Measurements from ENCODE around the gene TRPV3. TPM values are rescaled to one million over a fixed set of nuclear protein-coding genes. Genes with fewer than 3 reads are reported as not detected.

The TRPV3 gene
- total and polyA plus RNA-seq, 2 donors (not counting 1 experiment from before 2014, with no cell fraction given), result 0.20 to 0.99 TPM

DNA sequence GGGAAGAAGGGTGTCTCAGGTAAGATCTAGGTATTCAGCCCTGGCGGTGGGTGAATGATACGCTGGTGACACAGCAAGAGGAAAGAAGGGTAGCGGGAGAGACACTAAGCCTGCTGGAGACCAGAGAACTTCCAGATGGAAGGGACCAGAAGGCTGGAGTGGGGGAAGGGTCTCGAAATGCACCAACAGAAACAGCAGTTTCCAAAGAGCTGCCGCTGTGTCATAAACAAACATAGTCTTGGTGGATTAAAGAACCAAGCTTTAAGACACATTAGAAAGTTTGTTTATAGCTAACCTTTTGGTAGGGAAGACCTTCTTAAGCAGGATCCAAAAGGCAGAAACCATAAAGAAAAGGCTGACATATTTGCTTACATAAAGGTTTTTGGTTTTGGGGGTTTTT lies 20.9 kb downstream of the TRPV3 start:
- Histone ChIP-seq H4K20me1 (ENCODE audit: control insufficient read depth, extremely low read depth, insufficient read depth, low read length) (no peaks in the 10 kb centered on the region), H3K4me1 (ENCODE audit: control insufficient read depth, extremely low read depth, insufficient read depth, low read length) (no peaks in the 10 kb centered on the region), H3K9ac (ENCODE audit: insufficient read depth, low read length) (no peak overlapping the region), H3K27ac (ENCODE audit: insufficient read depth, low read length) (no peak overlapping the region), H3K4me3 (replicated peaks in 1 of 4; ENCODE audit: control extremely low read depth in 1 of 4, insufficient read depth in 1 of 4, low read depth in 3 of 4, low read length in 4 of 4) (no peak overlapping the region), H2AFZ (ENCODE audit: low read length) (no peak overlapping the region), H3K79me2 (ENCODE audit: control insufficient read depth, insufficient read depth, low read length) (no peaks in the 10 kb centered on the region), H3K9me3 (ENCODE audit: control insufficient read depth, insufficient read depth, low read depth, low read length) (no peaks in the 10 kb centered on the region), H3K27me3 (ENCODE audit: control insufficient read depth, insufficient read depth, low read length) (no peaks in the 10 kb centered on the region), H3K36me3 (ENCODE audit: control insufficient read depth, insufficient read depth, low read length) (no peaks in the 10 kb centered on the region), H3K4me2 (ENCODE audit: extremely low read depth, insufficient read depth, low read length) (no peak overlapping the region)
- no peak for TF ChIP-seq EZH2 (IDR thresholded peaks at IDR 0.05; ENCODE audit: low read length, missing control alignments)
- TF ChIP-seq, protein P1, sequence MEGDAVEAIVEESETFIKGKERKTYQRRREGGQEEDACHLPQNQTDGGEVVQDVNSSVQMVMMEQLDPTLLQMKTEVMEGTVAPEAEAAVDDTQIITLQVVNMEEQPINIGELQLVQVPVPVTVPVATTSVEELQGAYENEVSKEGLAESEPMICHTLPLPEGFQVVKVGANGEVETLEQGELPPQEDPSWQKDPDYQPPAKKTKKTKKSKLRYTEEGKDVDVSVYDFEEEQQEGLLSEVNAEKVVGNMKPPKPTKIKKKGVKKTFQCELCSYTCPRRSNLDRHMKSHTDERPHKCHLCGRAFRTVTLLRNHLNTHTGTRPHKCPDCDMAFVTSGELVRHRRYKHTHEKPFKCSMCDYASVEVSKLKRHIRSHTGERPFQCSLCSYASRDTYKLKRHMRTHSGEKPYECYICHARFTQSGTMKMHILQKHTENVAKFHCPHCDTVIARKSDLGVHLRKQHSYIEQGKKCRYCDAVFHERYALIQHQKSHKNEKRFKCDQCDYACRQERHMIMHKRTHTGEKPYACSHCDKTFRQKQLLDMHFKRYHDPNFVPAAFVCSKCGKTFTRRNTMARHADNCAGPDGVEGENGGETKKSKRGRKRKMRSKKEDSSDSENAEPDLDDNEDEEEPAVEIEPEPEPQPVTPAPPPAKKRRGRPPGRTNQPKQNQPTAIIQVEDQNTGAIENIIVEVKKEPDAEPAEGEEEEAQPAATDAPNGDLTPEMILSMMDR (conservative IDR thresholded peaks at IDR 0.05 in 1 of 2, IDR thresholded peaks at IDR 0.05 in 1 of 2; ENCODE audit: low read depth in 1 of 2, low read length in 2 of 2), result no peak
- no peak for DNase-seq (ENCODE audit: low read depth in 2 of 2)

DNA sequence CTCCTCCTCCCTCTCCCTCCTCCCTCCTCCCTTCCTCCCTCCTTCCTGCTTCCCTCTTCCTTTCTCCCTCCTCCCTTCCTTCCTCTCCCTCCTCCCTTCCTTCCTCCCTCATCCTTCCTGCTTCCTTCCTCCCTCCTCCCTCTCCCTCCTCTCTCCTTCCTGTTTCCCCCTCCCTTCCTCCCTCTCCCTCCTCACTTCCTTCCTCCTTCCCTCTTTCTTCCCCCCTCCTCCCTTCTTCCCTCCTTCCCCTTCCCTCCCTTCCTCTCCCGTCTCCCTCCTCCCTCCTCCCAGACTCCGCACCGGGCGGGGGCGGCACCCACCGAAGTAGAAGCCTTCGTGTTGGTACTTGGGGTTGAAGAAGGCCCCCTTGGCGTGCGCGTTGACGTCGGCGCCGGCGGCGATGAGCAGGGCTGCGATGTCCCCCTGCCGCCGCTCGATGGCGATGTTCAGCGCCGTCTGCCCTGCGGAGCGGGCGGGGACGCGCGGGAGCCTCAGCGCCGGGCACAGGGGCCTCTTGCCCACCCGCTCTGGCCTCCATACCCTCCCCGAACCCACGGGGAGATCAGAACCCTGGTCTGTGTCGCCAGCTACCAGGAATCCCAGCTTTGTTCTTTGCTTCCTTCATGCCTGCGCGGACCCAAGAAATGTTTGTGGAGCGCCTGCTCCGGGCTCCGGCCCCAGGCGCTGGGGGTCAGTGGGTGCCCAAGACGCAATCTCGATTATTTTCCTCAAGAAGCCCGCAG lies 22.2 kb downstream of the TRPV3 start:
- DNase-seq (ENCODE audit: low read depth in 2 of 2), result peak; percentile 77 to 81
- Histone ChIP-seq H2AFZ (ENCODE audit: low read length) (peak overlapping the region; percentile 80), H3K27ac (ENCODE audit: insufficient read depth, low read length) (peak overlapping the region; percentile 28), H3K4me2 (ENCODE audit: extremely low read depth, insufficient read depth, low read length) (peak overlapping the region; percentile 78), H3K4me1 (ENCODE audit: control insufficient read depth, extremely low read depth, insufficient read depth, low read length) (no peaks in the 10 kb centered on the region), H3K4me3 (replicated peaks in 1 of 4; ENCODE audit: control extremely low read depth in 1 of 4, insufficient read depth in 1 of 4, low read depth in 3 of 4, low read length in 4 of 4) (peak overlapping the region in 3 of 4 experiments; percentile 35 to 55 (median 54)), H3K36me3 (ENCODE audit: control insufficient read depth, insufficient read depth, low read length) (no peaks in the 10 kb centered on the region), H3K9me3 (ENCODE audit: control insufficient read depth, insufficient read depth, low read depth, low read length) (no peaks in the 10 kb centered on the region), H3K9ac (ENCODE audit: insufficient read depth, low read length) (peak overlapping the region; percentile 30), H3K79me2 (ENCODE audit: control insufficient read depth, insufficient read depth, low read length) (no peaks in the 10 kb centered on the region), H4K20me1 (ENCODE audit: control insufficient read depth, extremely low read depth, insufficient read depth, low read length) (no peaks in the 10 kb centered on the region), H3K27me3 (ENCODE audit: control insufficient read depth, insufficient read depth, low read length) (no peaks in the 10 kb centered on the region)
- TF ChIP-seq, protein P1 (conservative IDR thresholded peaks at IDR 0.05 in 1 of 2, IDR thresholded peaks at IDR 0.05 in 1 of 2; ENCODE audit: low read depth in 1 of 2, low read length in 2 of 2), result peak; percentile 49 to 55
- TF ChIP-seq EZH2 (IDR thresholded peaks at IDR 0.05; ENCODE audit: low read length, missing control alignments), result no peak

DNA sequence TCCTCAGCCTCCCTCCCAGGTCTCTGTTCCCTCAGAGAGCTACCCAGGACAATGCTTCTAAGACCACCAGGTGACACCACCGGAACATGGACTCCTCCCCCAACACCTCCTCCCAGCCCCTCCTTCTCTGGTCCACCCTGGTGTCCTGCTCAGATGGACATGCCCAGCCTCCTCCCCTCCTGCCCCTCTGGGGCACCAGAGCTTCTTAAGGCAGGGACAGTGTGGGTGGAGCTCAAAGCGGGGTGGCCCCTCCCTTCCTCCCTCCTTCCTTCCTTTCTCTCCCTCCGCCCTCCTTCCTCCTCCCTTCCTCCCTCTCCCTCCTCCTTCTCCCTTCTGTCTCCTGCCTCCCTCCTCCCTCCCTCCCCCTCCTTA lies 22.7 kb downstream of the TRPV3 start:
- no peak for TF ChIP-seq EZH2 (IDR thresholded peaks at IDR 0.05; ENCODE audit: low read length, missing control alignments)
- TF ChIP-seq, protein P1 (conservative IDR thresholded peaks at IDR 0.05 in 1 of 2, IDR thresholded peaks at IDR 0.05 in 1 of 2; ENCODE audit: low read depth in 1 of 2, low read length in 2 of 2), result no peak
- H3K27ac ChIP-seq (ENCODE audit: insufficient read depth, low read length), result no peak overlapping the region
- no peaks in the 10 kb centered on the region for H3K9me3 ChIP-seq (ENCODE audit: control insufficient read depth, insufficient read depth, low read depth, low read length)
- H3K4me3 ChIP-seq (replicated peaks in 1 of 4; ENCODE audit: control extremely low read depth in 1 of 4, insufficient read depth in 1 of 4, low read depth in 3 of 4, low read length in 4 of 4), result no peak overlapping the region
- peak; percentile 20 to 50 for DNase-seq (ENCODE audit: low read depth in 2 of 2)
- no peak overlapping the region for H3K9ac ChIP-seq (ENCODE audit: insufficient read depth, low read length)
- no peak overlapping the region for H3K4me2 ChIP-seq (ENCODE audit: extremely low read depth, insufficient read depth, low read length)
- no peaks in the 10 kb centered on the region for H4K20me1 ChIP-seq (ENCODE audit: control insufficient read depth, extremely low read depth, insufficient read depth, low read length)
- H3K27me3 ChIP-seq (ENCODE audit: control insufficient read depth, insufficient read depth, low read length), result no peaks in the 10 kb centered on the region
- H2AFZ ChIP-seq (ENCODE audit: low read length), result no peak overlapping the region
- H3K79me2 ChIP-seq (ENCODE audit: control insufficient read depth, insufficient read depth, low read length), result no peaks in the 10 kb centered on the region
- no peaks in the 10 kb centered on the region for H3K4me1 ChIP-seq (ENCODE audit: control insufficient read depth, extremely low read depth, insufficient read depth, low read length)
- H3K36me3 ChIP-seq (ENCODE audit: control insufficient read depth, insufficient read depth, low read length), result no peaks in the 10 kb centered on the region
